Kidney epithelial cell (primary cell): ENCODE measurements around the gene SND1. TPM values are rescaled to one million over a fixed set of nuclear protein-coding genes. Genes with fewer than 3 reads are reported as not detected.

Source experiments
- DNase-seq: peaks from one replicate; pipeline ENCODE4 v3.0.0-alpha.2; 2010; ENCODE audit warnings: low read depth
- H3K27me3 ChIP-seq: 2 replicates; pipeline ENCODE4 v1.6.0; 2011; ENCODE audit warnings: low read length; ENCODE audit not compliant: control insufficient read depth, insufficient read depth
- H3K36me3 ChIP-seq: 2 replicates; pipeline ENCODE4 v1.5.1; 2011; ENCODE audit warnings: low read length; ENCODE audit not compliant: control insufficient read depth, insufficient read depth
- H3K4me3 ChIP-seq: 2 replicates; pipeline ENCODE4 v1.5.1; 2011; ENCODE audit warnings: low read depth, mild to moderate bottlenecking, control low read depth, low read length
- CTCF ChIP-seq: IDR thresholded peaks from 2 replicates; pipeline ENCODE4 v1.5.1; 2011; ENCODE audit warnings: mild to moderate bottlenecking, moderate library complexity, low read length, control low read depth, inconsistent platforms; ENCODE audit not compliant: insufficient read depth, poor library complexity, severe bottlenecking
- total RNA-seq: library from RNA; depleted of rRNA; stranded (reverse); fragments of >200 nt; gene quantifications from 2 replicates; pipeline ENCODE4 v1.2.3, GENCODE V29; 2015

The SND1 gene
- total RNA-seq, 1 donor from 2014 or later: 257 TPM

DNA sequence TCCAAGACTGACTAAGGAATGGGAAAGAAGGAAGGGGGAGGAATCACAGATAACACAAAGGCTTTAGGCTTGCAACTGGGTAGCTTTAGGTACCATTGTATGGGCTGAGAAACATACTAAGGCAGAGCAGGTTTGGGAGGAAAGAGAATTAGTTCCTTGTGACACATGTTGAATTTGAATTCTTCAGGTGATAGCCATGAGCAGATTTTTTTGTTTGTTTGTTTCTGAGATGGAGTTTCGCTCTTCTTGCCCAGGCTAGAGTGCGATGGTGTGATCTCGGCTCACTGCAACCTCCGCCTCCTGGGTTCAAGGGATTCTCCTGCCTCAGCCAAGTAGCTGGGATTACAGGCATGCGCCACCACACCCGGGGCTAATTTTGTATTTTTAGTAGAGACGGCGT, 4.4 kb upstream of the SND1 start:
- Histone ChIP-seq H3K27me3 (no peaks in the 10 kb centered on the region), H3K4me3 (no peak overlapping the region), H3K36me3 (no peaks in the 10 kb centered on the region)
- no peak for DNase-seq
- TF ChIP-seq CTCF: no peak

GRCh38 chr7:127648986-127649385, 3.0 kb upstream of the SND1 start:
- TF ChIP-seq CTCF: no peak
- Histone ChIP-seq H3K4me3 (no peak overlapping the region), H3K27me3 (no peaks in the 10 kb centered on the region), H3K36me3 (no peaks in the 10 kb centered on the region)
- DNase-seq: no peak

GRCh38 chr7:127650847-127651555, 993 bp upstream of the SND1 start:
- H3K27me3 ChIP-seq: no peaks in the 10 kb centered on the region
- TF ChIP-seq CTCF: no peak
- no peaks in the 10 kb centered on the region for H3K36me3 ChIP-seq
- no peak for DNase-seq
- peak overlapping the region; percentile 64 for H3K4me3 ChIP-seq

- Histone ChIP-seq H3K27me3 (no peaks in the 10 kb centered on the region), H3K36me3 (no peaks in the 10 kb centered on the region), H3K4me3 (peak overlapping the region; percentile 64)
- DNase-seq: no peak
- no peak for TF ChIP-seq CTCF
Measured at GRCh38 chr7:127652333-127653248, 597 bp downstream of the SND1 start.

GRCh38 chr7:127653396-127653795, 1.4 kb downstream of the SND1 start:
- Histone ChIP-seq H3K4me3 (peak overlapping the region; percentile 64), H3K27me3 (no peaks in the 10 kb centered on the region), H3K36me3 (no peaks in the 10 kb centered on the region)
- DNase-seq: no peak
- no peak for TF ChIP-seq CTCF
